ENCODE results near the gene STXBP1. TPM values are rescaled to one million over a fixed set of nuclear protein-coding genes. Genes with fewer than 3 reads are reported as not detected.

Gene STXBP1
- total and polyA plus RNA-seq, 2 of the 4 experiments (the other 2 are of a cell fraction): 15.8 to 22.6 TPM

- CTCF ChIA-PET: interaction anchor here (0.6 kb wide), 1 partner anchor 49 kb away, joined by 3 read pairs; no protein-coding TSS in a partner anchor
- Histone ChIP-seq H3K14ac (replicated peaks; ENCODE audit: low read depth, low read length) (no peak overlapping the region), H3K4ac (ENCODE audit: low read depth, low read length) (no peak overlapping the region), H2BK15ac (ENCODE audit: low read depth, low read length) (no peak overlapping the region; the same call in 2 of the 3 replicates), H4K91ac (ENCODE audit: insufficient read depth, low read depth, low read length) (no peak overlapping the region), H2BK120ac (ENCODE audit: low read depth, low read length) (no peak overlapping the region), H2BK20ac (ENCODE audit: low read depth, low read length) (no peak overlapping the region), H2AFZ (replicated peaks; ENCODE audit: low read length, poor library complexity) (no peak overlapping the region), H3K9me3 (ENCODE audit: control insufficient read depth, insufficient read depth, low read length) (no peaks in the 10 kb centered on the region), H4K20me1 (ENCODE audit: insufficient read depth, low read length) (peaks cover 6% of the 10 kb centered on the region; the same call in 1 of the 2 replicates), H4K5ac (ENCODE audit: low read depth, low read length) (no peak overlapping the region), H3K56ac (ENCODE audit: extremely low read depth, insufficient read depth, low read length) (no peak overlapping the region), H2AK5ac (ENCODE audit: low read depth, low read length) (no peak overlapping the region), H3K27me3 (ENCODE audit: control insufficient read depth, insufficient read depth, low read length) (no peaks in the 10 kb centered on the region), H2AK9ac (replicated peaks; ENCODE audit: low read depth, low read length, poor library complexity) (no peak overlapping the region), H3K79me1 (ENCODE audit: low read depth in 1 of 2, low read length in 2 of 2) (peaks cover 6 to 13% of the 10 kb centered on the region in 2 experiments; a peak in 3 of 4 replicates), H3K4me1 (ENCODE audit: control insufficient read depth, insufficient read depth, low read length) (no peaks in the 10 kb centered on the region), H3K4me3 (ENCODE audit: insufficient read depth, low read depth, low read length) (no peak overlapping the region), H3K9me1 (ENCODE audit: insufficient read depth, low read length) (0 out of 2 replicates have a peak, but pooled peaks cover 9% of the 10 kb centered on the region), H3K36me3 (ENCODE audit: control insufficient read depth, insufficient read depth, low read length) (peaks cover 8% of the 10 kb centered on the region), H3K9ac (ENCODE audit: low read depth, low read length) (no peak overlapping the region), H3K27ac (ENCODE audit: insufficient read depth, low read length) (no peak overlapping the region), H3K4me2 (ENCODE audit: low read depth, low read length) (no peak overlapping the region), H2BK5ac (ENCODE audit: low read depth, low read length, poor library complexity, severe bottlenecking) (no peak overlapping the region), H3K18ac (ENCODE audit: low read depth, low read length) (no peak overlapping the region), H3K23ac (ENCODE audit: low read depth, low read length) (no peak overlapping the region), H4K8ac (ENCODE audit: low read depth in 2 of 2, low read length in 2 of 2) (no peak overlapping the region)
- BruUV-seq (replicated peaks): no TSS peak
- DNase-seq (no peak), ATAC-seq (ENCODE audit: low read depth) (no peak)
- TF ChIP-seq MXI1 (IDR thresholded peaks at IDR 0.05; ENCODE audit: borderline replicate concordance, low read depth, low read length) (no peak), MAZ (IDR thresholded peaks at IDR 0.05; ENCODE audit: borderline replicate concordance, low read depth, low read length) (no peak), CHD1 (IDR thresholded peaks at IDR 0.05; ENCODE audit: low read depth, low read length) (no peak)
- in situ Hi-C loops (cut with MboI; ENCODE audit: low sequenced_read_pairs) (no loop called here), dilution Hi-C loops (cut with HindIII; ENCODE audit: low sequenced_read_pairs, unreplicated experiment) (no loop called here), intact Hi-C loops (cut with micrococcal nuclease) (no loop called here)
- 92% methylated on average over 2 of the region's 9 CpGs; no CpG with 5 or more reads in 1 of the 2 experiments for WGBS, 2 experiments (ENCODE audit: extremely low coverage in 2 of 2, insufficient read length in 1 of 2)
- POLR2A ChIA-PET (ENCODE audit: unreplicated experiment): no interaction called here
Measured at GRCh38 chr9:127651697-127652610, 39.9 kb downstream of the STXBP1 start.
